LNCAP (cell line): ENCODE measurements around the gene SCNN1A.

Experiments used
- TF ChIP-seq, protein P1 (sequence below): fragments of 450-650 bp; IDR thresholded peaks from 2 replicates; pipeline ENCODE4 v1.5.1; 2017; ENCODE audit warnings: mild to moderate bottlenecking

SCNN1A gene

DNA sequence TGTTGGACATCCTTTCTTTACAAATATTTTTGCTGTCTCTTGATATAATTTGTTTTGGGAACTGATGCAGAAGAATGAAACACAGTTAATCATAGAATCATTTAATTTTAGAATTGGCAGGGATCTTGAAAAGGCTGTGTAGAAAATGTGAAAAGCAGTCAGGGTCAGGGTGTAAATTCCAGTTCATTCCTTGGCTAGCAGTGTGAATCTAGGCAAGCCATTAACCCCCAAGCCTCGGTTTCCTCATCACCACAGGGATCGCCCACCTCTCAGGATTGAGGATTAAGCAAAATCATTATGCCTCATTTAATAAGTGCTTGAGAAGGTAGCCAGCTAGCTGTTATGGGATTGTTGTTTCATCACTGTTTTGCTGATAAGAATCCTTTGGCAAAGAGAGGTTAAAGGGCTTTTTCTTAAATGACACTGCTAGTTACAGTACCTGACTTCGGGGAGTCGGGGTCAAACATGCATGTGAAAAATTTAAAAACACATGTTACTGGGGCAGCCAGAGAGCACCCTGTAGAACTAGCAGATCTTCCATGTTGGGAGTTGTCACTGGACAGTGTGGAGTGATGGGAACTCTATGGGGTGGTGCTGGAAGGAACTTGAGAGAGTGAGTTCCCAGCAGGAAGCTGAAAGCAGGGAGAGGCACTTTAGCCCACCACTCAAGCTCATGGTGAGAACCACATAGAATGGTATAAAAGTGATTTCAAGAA, 44.2 kb downstream of the SCNN1A start:
- TF ChIP-seq, protein P1, sequence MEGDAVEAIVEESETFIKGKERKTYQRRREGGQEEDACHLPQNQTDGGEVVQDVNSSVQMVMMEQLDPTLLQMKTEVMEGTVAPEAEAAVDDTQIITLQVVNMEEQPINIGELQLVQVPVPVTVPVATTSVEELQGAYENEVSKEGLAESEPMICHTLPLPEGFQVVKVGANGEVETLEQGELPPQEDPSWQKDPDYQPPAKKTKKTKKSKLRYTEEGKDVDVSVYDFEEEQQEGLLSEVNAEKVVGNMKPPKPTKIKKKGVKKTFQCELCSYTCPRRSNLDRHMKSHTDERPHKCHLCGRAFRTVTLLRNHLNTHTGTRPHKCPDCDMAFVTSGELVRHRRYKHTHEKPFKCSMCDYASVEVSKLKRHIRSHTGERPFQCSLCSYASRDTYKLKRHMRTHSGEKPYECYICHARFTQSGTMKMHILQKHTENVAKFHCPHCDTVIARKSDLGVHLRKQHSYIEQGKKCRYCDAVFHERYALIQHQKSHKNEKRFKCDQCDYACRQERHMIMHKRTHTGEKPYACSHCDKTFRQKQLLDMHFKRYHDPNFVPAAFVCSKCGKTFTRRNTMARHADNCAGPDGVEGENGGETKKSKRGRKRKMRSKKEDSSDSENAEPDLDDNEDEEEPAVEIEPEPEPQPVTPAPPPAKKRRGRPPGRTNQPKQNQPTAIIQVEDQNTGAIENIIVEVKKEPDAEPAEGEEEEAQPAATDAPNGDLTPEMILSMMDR, result no peak

DNA sequence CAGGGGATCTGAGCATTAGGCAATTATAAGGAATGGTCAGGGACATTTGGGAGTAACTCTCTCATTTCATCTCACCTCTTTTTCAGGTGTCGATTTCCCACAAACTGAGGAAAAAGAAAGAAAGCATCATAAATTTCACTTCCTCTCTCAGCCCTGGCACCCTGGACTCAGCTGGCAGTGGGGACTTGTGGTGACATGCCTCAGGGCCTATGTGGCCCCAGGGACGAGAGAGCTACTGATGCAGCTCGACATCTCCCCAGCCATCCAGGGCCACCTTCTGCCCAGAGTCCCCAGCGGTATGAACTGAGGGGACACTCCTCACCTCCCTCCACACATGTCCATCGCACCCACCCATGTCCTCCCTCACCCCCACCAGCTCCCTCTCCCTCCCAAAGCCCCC, 45.2 kb downstream of the SCNN1A start:
- TF ChIP-seq, protein P1, result no peak

DNA sequence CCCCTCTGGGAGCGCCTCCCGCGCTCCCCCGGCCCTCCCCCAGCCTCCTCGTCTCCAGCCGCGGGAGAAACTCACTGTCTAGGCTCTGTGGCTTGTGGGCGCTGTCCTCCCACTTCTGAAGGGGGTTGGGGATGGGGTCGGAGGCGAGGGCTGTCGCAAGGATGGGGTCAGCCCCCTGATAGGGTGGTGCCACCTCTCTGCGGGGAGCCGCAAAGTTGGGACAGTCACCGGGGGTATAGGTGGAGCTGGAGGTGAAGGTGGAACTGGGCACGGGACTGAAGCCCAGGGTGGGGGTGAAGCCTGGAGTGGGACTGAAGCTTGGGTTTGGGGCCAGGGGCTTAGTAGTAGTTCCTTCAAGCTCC, 45.7 kb downstream of the SCNN1A start:
- TF ChIP-seq, protein P1, result no peak

DNA sequence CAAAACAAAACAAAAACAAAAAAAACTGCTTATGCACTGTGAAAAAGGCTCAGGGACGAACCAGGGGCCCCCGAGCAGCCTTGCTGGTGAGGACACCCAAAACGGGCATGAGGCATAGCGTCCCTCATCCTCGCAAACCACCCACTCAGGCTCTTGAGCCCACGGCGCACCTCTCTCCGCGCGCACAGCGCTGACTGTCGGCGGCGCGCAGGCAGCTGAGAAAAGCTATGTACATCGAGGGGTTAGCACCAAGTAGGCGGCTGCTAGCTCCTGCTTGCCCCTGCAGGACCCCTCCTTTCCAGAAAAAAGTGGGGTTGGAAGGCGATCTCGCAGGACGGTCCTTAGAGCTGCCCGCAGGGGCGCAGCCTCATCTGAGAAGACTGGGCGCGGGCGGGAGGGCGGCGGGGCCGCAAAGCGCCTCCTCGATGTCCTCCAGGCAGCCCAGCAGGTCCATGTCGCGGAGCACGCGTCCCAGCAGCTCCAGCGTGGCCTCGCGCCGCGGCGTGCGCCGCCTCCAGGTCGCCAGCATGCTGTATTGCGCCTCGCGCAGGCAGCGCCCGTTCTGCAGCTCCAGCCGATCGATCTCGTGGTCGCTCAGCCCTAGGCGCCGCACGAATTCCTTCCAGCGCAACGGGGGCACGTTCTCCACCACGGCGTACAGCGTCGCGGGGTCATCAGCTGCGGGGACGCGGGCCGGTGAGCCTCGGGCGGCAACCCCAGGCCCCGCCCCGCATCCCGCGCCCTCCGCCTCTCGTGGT, 46.2 kb downstream of the SCNN1A start:
- TF ChIP-seq, protein P1, result no peak

DNA sequence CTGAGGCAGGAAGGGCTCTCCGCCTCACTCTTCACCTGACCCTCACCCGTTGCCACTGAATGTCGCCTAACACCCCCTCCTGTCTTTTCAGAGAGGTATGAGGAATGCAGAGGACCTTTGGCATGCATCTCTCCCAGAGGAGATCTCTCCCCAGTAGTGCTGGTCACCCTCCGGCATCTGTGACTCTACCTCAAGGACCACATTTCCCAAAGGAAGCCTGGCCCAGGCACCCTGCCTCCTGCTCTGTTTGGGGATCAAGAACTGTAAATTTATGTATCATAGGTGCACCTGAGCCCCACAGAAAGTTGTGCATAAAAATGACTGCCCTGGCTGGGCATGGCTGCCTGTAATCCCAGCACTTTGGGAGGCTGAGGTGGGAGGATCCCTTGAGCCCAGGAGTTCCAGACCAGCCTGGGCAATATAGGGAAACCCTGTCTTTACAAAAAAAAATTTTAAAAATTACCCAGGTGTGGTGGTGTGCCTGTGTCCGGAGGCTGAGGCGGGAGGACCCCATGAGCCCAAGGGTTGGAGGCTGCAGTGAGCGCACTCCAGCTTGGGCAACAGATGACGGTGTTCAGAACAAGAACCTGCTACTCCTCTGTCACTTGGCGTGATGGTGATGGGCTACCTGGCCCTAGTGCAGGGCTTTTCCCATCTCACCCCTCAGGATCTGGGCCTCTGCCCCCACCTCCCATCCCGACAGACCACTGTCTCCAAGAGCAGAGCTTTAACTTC, 47.2 kb downstream of the SCNN1A start:
- TF ChIP-seq, protein P1, result no peak

DNA sequence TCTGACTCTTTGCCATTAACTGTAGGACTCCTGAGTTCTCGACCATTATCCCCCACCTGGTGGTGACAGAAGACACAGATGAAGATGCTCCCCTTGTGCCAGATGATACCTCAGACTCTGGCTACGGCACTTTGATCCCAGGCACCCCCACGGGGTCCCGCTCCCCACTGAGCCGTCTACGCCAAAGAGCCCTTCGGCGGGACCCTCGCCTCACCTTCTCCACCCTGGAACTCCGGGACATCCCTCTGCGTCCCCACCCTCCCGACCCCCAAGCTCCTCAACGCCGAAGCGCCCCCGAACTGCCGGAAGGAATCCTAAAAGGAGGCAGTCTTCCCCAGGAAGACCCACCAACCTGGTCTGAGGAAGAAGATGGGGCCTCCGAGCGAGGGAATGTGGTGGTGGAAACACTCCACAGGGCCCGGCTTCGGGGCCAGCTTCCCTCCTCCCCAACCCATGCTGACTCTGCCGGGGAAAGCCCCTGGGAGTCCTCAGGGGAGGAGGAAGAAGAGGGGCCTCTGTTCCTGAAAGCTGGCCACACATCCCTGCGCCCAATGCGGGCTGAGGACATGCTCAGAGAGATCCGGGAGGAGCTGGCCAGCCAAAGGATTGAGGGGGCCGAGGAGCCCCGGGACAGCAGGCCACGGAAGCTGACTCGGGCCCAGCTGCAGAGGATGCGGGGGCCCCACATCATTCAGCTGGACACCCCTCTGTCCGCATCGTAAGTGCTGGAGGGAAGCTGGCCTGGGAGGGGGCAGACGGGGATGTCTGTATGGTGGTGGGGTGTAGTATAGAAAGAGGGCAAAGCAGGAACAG, 47.9 kb downstream of the SCNN1A start:
- TF ChIP-seq, protein P1, result no peak
